Activated CD4-positive, alpha-beta T cell treated with anti-CD3 and anti-CD28 coated beads, Interleukin-10, Interleukin-2, amounts not matched to agents 100 ng/mL and 50 ng/mL, durations not matched to agents 16 hours and 8 hours (primary cell): ENCODE data around the gene HIBCH.
"Not testable (repeated sequence)": the region's sequence is repeated elsewhere in the genome, so short reads cannot be mapped to it uniquely, and the experiment has no call there.

Source experiments
- DNase-seq: peaks from one replicate; pipeline ENCODE4 v3.0.0-alpha.2; 2020

HIBCH gene

DNA sequence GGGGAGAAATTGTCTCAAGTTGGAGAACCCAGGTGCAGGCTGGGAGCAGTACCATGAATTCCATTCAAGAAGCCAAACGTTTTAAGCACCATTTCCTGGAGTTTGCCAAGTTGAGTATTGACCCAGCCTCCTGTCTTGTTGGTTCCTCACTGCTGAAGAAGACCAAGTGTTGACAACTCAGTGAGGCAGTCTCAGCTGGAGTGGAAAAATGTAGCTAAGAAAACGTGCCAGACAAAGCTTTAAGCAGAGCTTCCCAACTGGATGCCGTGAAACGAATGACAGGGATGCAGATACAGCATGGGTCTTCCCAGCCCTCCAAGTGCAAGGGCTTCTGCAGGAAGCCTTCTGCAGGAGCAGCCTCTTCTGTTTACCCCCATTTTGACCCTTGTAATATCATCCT, 23.0 kb upstream of the HIBCH start:
- DNase-seq = no peak

DNA sequence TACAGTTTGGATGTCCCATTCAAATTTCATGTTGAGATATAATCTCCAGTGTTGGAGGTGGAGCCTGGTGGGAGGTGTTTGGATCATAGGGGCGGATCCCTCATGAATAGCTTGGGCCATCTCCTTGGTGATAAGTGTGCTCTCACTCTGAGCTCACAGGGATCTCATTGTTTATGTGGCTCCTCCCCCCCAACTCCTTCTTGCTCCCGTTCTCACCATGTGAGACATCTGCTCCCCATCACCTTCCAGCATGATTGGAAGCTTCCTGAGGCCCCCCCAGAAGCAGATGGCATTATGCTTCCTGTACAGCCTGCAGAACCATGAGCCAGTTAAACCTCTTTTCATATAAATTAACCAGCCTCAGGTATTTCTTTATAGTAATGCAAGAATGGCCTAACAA, 20.7 kb upstream of the HIBCH start:
- DNase-seq = no peak

DNA sequence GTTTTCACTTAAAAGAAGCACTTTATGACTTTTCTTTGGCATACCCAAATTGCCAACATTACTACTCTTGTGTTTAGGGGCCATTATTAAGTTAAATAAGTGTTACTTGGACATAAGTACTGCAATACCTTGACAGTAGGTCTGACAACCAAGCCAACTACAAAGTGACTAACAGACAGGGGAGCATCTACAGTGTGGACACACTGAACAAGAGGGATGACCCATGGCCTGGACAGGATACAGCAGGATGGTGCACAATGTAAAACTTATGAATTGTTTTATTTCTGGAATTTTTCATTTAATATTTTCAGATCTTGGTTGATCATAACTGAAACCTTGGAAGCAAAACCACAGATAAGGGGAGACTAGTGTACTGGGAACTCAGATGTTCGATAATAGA, 19.8 kb upstream of the HIBCH start:
- DNase-seq = no peak

DNA sequence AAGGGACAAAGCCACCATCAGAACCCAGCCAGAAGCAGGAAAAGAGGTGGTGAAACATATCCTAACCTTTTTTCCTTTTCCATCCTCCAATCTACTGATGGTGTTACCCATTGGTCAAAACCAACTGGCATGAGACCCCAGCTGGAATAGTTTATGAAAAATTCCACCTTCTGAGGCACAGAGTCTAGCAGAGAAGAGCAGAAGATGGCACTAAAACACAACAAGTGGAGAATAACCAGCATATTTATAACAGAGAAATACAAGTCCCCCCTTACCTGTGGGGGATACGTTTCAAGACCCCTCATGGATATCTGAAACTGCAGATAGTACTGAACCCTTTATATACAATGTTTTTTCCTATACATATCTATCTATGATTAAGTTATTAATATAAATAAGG, 18.8 kb upstream of the HIBCH start:
- DNase-seq = no peak

DNA sequence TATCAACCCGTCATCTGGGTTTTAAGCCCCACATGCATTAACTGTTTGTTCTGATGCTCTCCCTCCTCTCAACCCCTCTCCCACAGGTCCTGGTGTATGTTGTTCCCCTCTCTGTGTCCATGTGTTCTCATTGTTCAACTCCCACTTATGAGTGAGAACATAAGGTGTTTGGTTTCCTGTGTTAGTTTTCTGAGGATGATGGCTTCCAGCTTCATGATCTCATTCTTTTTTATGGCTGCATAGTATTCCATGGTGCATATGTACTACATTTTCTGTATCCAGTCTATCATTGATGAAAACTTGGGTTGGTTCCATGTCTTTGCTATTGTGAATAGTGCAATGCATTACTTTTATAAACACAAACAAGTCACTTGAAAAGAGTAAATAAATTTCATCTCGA, 16.8 kb upstream of the HIBCH start:
- DNase-seq = no peak

DNA sequence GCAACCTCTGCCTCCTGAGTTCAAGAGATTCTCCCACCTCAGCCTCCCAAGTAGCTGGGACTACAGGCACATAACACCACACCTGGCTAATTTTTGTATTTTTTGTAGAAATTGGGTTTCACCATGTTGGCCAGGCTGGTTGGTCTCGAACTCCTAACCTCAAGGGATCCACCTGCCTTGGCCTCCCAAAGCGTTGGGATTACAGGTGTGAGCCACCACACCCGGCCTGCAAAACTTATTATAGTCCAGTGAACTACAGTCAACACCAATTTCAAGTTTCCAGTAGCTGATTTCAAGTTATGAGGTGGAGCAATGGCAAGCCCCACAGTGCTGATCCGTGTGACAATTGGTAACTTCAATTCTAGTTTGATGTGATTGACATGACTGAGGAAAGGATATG, 16.0 kb upstream of the HIBCH start:
- not testable (repeated sequence) for DNase-seq

DNA sequence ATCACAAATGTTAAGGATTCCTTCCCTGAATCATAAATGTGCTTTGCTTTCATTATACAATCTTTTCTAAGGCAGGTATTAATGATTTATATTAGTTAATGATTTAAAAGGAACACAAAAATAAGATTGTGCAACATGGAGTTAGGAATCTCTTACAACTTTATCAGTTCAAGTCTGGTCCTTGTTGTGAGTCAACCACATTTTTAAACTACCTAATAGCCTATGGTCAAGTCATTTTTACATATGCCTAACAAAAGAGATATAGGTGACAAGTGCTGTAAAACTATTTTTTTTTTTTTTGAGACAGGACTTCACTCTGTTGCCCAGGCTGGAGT, 15.6 kb upstream of the HIBCH start:
- no peak for DNase-seq

DNA sequence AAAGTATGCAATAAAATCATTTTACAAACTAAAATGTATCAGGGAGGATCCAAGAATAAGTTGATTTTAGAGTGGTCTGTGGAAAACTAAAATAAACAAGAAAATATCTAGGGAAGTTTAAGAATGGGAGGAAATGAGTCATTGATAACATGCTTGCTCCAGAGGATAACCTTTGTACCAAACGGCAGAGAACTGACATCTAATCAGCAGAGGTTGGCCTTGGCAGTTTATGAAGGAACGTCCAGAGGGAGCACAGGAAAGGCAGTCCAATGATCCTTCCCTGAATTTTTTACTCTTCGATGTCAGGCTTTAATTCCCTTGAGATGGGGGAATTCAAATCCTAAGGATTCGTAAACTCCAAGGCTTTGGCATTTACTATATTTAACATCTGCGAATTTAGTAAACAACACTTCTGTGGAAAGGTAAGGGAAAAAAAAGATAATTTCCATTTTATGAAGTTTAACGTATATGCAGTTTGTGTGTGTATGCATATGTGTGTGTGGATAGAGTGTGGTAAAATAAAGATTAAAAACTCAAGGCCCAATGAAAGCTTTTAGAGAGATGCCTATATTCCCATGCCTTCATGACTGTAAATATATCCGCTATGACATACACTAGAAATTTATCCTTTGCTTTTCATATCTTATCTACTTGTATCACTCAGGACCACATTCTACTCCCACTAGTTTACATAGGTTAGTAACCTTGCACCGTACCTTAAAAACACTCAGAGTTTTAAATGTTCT, 15.0 kb upstream of the HIBCH start:
- no peak for DNase-seq

DNA sequence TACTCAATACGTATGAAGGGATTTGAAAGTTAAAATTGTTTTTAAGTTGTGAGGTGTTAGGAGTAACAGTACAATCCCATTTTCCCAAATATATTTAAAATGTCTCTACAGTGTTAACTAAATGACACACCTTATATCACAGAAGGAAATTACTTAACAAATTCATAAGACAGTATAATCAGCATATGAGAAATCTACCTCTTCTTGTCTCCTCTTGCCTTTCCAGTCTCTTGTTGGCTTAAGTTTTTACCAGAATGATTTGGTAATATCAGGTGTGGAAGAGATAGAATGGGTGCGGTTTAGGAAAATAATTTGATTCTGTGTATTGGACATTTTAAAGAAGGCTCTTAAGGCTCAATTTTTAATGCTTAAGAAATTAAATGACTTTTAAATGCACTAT, 14.3 kb upstream of the HIBCH start:
- DNase-seq = no peak

DNA sequence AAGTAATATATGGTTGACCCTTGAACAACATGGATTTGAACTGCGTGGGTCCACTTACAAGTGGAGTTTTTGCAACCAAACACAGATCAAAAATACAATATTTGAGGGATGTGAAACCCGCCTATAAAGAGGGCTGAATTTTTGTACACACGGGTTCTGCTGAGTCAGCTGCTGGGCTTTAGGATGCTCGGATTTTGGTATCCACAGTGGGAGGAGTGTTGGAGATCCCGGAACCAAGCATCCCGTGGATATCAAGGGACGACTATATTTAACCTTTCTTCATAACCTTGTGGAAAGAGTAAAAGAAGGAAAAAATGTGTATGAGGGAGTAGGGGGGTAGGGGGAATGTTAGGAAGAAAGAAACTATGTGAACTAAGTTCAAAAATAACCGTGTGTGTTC, 13.8 kb upstream of the HIBCH start:
- no peak for DNase-seq

DNA sequence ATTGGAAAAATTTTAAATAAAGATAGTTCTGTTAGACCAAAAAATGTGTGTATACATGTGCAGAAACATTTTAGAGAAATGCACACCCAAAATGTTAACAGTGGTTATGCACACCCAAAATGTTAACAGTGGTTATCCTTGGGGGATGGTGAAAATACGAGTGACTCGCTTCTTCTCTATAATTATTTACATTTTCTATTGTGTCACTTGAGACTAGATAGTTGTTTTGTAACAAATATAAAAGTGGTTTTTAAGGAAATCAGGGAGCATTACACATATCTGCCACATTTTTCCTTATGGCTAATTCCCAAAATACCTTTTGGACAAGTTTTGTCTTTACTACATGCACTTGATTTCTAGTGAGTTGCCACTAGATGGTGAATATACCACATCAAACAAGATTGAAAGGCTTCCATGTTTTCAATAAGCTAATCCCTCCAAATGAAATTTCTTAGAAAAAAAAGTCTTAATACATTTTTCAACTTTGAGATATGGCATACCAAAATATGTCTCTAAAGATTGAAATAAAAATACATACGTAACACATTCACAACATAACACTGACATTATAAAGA, 9.0 kb upstream of the HIBCH start:
- no peak for DNase-seq

DNA sequence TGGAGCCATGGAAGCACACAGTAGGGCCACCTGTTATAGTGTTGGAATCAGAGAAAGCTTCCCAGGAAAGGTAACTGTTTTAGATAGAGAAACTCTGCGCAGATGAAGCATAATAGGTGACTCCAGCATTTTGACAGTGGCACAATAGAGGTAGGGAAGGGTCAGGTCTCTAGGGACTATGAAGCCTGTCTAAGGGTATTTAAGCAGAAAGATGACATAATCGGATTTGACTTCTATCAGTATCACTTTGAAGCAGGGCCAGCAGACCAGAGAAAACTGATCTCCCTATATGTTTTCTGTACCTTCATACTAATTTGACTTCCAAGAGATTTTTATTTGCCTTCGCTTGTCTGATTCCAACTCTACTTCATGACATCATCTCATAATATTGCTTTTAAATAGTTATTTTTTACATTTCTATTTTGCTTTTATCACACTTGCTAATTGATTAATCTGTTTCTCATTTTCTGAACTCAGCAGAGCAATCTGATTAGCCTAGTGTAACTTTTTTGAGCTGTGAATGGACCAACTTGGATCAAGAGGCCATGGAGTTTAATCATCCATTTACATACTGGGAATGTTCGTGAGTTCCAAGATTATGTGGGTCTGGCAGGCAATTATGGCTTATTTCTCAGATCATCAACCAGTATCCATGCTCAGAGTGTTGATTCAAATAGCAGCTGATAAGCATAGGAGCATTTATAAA, 8.4 kb upstream of the HIBCH start:
- DNase-seq = no peak

DNA sequence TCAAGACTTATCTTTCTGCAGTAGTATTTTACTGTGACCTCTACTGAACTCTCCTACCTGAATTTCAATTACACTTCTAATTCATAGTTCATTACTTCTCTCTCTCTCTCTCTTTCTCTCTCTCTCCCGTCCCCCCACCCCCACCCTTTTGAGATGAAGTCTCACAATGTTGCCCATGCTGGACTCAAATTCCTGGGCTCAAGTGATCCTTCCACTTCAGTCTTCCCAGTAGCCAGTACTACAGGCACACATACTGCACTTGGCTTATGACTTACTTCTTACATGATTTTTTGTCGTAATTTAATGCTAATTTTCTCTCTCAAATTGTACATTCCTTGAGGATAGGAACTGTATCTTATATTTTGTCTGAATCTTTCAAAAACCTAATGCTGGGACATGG, 6.0 kb upstream of the HIBCH start:
- DNase-seq = no peak

DNA sequence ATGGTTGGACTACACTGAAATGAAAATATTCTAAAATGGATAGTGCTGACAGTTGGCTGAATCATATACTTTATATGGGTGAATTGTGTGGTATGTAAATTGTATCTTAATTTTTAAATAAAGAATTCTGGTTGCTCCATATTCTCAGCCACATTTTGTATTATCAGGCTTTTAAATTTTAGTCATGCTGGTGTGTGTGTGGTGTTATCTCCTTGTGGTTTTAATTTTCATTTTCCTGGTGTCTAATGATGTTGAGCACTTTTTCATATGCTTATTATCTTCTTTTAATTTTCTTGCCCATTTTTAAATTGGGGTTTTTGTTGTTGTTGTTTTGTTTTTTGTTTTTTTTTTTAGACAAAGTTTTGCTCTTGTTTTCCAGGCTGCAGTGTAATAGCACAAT, 3.8 kb upstream of the HIBCH start:
- no peak for DNase-seq

DNA sequence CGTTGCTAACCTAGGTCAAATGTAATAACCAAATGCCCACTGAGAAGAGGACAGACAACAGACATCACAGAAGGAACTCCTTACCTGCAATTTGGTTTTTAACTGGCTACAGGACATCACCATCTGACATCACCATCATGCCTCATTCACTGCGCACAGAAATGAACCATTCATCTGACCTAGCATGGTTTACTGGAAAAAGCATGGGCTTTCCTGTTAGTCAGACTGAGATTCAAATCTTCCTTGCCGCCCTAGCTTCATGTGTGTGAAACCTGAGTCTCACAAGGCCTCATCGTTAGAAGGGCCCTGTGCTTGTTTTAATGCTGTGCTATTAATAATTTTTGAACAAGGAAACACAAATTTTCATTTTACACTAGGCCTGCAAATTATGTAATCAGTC, 1.1 kb upstream of the HIBCH start:
- DNase-seq = peak; percentile 89

DNA sequence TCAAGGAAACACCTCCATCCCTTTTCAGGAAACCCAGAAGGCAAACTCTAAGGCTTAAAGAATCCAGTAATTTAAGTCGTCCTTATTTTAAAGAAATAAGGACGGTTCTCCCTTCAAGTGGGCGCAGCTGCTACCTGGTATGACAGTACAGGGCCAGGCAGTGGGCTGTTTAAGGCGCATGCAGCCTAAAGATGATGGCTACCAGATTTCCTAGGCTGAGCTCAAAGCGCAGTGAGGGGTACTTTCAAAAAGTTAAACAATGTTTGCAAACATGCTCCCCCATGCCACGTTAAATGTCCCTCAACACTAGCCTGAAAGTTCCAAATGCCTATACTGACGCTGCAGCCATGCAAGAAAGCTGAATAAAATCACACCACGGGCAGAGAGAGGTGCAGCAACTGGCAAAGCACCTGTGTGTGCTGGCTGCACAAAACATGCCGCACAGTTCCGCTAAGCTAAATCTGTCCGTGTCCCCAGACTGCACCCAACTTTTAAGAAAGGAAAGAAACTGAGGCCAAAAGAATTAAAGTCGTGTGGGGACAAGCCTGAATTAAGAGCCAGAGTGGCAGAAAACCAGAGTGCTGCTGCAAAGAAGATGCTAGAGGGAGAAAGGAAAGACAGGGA, 583 bp downstream of the HIBCH start:
- peak; percentile 25 for DNase-seq

DNA sequence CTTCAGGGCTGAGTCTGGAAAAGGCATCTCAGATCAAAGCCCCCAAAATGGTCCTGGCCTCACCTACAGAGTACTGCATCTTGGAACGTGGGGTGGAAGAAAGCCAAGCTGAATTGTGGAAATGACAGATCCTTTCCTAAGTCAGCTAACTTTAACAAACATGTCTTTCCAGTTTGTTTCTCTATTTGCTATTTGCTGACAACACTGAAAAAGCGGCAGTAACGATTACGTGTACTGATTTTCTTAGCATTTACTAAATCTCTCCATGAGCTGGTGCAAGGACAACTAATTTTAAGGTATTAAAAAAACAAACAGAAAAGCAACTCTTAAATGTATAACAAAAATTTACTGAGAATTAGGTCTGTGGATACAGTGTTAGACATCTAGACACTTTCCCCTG, 1.1 kb downstream of the HIBCH start:
- no peak for DNase-seq

DNA sequence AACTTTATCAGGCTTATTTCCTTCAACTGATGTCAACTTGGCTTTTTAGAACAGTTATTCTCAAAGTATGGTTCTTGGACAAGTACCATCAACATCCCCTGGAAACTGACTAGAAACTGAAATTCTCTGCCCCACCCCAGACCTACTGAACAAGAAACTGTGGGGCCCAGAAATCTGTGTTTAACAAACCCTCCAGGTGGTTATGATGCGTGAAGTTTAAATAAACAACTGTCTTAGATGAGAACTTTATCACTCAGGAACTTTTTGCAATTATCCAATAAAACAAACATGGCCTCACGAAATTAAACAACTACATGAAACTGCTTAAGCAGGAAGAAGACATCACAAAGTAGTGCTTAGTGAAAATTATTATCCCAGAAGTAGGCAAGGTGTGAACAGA, 4.4 kb downstream of the HIBCH start:
- DNase-seq = no peak

DNA sequence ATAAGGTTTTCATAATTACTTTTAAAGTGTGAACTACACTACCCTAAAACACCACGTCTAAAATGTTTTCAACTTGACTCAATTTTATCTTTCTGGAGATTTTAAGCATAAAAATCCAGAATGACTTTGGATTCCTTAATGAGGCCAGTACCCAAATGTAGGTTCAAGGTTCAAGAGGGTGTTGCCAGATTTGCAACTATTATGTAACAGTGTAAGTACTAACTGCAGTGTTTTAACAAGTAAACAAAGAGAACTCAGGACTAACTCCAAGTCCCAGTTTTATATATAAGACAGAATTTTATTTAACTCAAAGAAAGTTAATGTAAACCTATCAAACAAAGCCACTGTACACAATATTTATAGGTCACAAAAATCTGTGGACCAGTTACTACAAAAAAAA, 5.7 kb downstream of the HIBCH start:
- DNase-seq = no peak

DNA sequence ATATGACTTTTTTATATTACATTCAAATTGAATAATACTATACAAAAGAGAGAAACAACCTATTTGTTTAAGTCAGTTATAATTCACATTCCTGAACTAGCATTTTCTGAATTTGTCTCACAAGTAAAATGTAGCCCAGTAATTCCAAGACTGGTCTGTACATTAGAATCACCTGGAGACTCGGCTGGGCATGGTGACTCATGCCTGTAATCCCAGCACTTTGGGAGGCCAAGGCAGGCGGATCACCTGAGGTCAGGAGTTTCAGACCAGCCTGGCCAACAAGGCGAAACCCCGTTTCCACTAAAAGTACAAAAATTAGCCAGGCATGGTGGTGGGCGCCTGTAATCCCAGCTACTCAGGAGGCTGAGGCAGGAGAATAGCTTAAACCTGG, 7.0 kb downstream of the HIBCH start:
- DNase-seq = not testable (repeated sequence)

DNA sequence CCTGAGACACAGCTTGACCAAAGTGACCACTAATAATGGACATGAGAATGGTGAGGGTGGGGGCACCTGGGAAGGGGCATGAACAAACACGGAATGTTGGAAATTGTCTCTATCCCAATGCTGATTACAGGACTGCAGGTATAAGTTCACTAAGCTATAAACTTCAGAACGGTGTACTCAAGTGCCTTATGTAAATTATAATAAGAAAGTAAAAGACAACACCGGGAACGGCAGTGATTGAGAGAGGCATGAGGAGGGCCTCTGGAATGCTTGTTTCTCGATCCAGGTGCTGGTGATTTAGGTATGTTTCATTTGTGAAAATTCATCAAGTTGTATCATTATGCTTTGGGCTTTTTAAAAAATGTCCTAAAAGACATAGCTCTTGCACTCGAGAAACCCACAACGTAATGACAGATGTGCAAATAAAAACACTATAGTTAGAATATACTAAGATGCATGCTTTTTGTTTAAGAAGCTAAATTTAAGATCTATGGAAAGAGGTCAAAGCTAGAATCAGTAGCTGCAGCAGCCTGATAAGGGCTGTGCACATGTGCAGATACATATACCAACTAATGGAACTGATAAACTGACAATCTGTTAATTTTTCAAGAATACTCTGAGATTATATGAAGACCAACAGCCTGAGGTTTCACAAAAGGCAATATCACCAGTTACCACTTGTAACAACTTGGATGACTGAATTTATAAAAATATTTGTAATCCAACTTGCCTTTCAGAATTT, 7.6 kb downstream of the HIBCH start:
- DNase-seq = no peak

DNA sequence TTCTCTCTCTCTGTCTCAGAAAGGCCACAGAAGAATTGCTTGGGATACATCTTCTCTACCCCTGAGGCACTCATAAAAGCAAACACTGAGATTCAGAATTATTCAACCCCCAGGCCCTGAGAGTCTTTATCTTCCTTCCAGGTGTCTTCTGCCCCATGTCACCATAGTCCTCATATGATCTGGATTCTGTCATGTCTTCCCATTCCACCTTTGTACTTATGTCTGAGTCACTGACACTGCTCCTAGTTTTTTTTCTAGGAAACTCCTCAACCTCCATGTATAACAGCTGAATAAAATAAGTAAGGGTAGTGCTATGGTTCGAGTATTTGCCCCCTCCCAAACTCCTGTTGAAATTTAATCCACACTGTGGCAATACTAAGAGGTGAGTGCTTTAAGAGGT, 11.6 kb downstream of the HIBCH start:
- no peak for DNase-seq

DNA sequence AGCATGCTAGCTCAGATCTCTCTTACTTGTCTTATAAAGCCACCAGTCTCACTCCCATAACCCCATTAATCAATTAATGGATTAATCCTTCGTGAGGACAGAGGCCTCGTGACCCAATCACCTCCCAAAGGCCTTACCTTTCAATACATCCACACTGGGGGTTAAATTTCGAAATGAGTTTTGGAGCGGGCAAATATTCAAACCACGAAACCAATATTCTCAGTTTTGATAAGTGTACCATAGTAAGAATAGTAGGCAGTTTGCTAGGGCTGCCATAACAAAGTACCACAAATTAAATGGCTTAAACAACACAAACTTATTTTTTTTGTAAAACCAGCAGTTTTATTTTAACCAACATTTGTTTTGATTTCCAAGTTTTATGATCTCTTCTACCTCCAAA, 15.2 kb downstream of the HIBCH start:
- DNase-seq = peak; percentile 60

DNA sequence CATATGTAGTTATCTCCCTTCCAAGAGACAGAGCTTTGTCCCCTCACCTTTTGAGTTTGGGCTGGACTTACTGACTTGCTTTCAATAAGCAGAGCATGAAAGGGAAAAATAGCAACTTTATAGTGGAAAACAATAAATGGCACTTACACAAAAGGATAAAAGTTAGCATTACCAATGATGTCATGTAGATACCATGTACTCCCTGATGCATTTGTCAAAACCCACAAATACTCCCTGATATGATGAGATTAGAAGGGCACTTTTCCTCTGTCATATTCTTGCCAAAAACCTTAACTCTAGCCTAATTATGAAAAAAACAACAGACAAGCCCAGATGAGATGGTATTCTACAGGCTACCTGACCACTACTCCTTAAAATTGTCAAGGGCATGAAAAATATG, 16.0 kb downstream of the HIBCH start:
- DNase-seq = no peak
